GM12874 (cell line): Measurements from ENCODE around the gene PLA2R1.

Experiments
- TF ChIP-seq, protein P1 (sequence below): IDR thresholded peaks from 2 replicates; pipeline ENCODE4 v1.5.1; 2011; ENCODE audit warnings: low read depth, mild to moderate bottlenecking, control low read depth, low read length, moderate library complexity; ENCODE audit not compliant: insufficient read depth

Gene PLA2R1

DNA sequence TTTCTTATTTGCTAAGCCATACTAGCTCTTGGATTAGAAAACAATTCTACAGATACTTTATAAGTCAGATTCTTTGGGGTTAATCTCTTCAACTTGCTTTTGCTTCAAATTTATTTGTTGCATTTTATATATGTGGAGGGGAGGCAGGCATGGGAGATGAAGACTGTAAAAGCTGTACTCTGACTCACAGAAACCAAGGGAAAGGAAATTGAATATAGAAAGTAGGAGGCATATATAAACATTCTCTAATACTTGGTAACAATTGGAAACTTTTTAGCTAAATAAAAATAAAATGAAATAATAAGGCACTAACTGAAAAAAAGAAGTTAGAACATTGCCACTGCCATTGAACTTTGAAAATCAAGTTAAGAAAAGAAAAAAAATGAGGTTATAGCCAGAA lies 21.3 kb downstream of the PLA2R1 start:
- TF ChIP-seq, protein P1, sequence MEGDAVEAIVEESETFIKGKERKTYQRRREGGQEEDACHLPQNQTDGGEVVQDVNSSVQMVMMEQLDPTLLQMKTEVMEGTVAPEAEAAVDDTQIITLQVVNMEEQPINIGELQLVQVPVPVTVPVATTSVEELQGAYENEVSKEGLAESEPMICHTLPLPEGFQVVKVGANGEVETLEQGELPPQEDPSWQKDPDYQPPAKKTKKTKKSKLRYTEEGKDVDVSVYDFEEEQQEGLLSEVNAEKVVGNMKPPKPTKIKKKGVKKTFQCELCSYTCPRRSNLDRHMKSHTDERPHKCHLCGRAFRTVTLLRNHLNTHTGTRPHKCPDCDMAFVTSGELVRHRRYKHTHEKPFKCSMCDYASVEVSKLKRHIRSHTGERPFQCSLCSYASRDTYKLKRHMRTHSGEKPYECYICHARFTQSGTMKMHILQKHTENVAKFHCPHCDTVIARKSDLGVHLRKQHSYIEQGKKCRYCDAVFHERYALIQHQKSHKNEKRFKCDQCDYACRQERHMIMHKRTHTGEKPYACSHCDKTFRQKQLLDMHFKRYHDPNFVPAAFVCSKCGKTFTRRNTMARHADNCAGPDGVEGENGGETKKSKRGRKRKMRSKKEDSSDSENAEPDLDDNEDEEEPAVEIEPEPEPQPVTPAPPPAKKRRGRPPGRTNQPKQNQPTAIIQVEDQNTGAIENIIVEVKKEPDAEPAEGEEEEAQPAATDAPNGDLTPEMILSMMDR = no peak

DNA sequence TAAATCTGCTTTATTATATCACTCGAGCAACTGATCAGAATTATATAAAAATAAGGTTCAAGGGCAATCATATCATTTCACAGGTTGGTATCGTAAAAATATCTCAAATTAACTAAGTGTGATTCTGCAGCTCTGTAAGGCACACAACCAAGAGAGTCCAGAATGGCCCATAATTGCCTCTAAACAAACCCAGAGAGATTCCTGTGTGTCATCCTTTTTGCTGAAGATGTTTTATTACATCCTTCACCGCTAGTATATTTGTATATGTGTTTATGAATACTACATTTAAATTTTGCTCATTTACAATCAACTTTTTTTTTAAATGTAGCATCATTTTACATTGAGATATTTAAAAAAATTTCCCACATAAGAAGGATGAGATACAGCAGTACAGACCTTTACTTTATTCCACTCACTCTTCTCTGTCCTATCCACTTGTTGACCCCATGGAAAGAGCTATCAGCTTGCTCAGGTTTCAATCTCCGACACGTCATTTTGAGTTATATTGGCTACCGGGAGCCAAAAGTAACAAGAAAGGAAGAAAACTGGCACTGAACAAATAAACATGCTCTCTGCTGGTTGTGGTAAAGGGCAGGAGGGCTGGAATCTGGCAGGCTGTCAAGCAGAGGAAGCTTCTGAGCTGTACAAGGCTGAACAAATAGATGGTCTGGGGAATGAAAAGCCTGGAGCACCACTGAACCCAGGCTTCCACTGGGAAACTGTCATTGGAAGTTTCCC lies 23.1 kb downstream of the PLA2R1 start:
- TF ChIP-seq, protein P1 = no peak

DNA sequence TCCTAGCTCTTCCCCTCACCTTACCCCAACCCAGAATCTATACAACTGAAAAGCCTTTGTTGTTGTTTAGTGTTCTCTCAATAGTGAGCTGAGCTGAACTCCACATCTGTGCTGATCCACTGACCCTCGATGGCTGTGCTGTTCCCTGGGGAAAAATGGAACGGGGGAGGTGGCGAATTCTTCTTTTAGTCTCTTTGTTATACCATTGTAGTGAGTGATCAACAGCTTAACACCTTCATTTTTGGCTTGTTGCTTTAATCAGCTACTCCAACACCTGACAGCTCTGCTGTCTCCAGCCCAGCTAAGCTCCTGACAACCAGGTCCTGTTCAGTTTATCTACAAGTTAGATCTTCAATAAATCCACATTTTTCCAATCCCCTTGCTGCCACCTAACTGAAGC lies 25.7 kb downstream of the PLA2R1 start:
- TF ChIP-seq, protein P1 = no peak

DNA sequence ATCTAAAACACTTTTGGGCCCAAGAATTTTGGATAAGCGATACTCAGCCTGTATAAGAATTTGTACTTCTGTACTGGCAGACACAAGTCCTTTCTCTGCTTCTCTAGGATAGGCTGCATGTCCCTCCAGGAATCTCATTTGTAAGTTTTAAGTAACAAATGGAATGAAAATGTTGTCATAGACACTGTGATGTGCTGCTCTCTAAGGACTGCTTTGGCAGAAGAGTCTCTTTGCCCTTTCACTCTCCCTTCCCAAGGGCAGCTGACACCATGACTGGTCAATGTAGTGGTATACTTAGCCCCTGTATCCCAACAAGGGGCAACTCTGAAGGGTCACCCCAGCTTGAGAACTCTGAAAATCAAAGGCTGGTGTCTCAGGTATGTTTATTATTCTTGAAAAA lies 27.3 kb downstream of the PLA2R1 start:
- TF ChIP-seq, protein P1 = no peak

DNA sequence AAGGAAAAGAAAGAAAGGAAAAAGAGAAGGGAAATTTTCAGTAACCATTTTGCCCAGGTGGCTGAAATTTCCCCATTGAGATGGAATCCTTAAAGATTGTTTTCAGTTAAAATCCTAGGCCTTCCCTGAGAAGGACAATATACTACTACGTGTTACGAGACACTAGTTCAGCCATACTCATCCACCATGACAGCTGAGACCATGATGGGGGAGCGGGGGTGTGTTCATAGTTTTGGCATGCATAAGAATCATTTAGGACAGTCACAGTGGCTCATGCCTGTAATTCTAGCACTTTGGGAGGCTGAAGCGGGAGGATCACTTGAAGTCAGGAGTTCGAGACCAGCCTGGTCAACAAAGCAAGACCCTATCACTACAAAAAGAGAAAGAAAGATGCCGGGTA lies 28.0 kb downstream of the PLA2R1 start:
- TF ChIP-seq, protein P1 = no peak

DNA sequence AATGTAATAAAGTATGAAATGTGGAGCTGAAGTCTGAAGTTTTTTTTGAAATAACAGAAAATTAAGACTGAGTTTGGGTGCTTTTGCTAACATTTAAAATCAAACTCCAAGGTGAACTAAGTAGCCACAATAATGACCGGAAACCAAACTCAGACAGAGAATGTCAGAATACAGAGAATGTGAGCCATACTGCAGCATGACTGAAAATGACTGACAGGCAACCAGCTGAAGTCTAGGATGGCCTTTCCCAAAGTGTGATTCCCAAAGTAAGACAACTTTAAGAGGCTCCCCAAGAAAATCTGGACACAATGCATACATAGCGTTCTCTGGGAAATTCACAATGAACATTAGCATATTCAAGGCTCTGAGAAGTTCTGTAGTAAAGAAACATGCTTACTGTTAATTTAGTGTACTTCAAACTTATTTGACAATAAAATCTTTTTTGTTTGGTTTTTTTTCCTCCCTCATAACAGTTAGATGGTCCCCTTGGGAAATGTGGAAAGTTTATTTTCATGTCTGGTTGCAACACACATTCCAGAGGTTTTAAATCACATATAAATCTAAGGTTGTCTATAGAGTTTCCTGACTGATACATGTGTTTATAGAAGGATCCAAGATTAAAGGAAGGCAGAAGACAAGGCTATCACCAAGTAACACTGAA lies 28.6 kb downstream of the PLA2R1 start:
- TF ChIP-seq, protein P1 = no peak

DNA sequence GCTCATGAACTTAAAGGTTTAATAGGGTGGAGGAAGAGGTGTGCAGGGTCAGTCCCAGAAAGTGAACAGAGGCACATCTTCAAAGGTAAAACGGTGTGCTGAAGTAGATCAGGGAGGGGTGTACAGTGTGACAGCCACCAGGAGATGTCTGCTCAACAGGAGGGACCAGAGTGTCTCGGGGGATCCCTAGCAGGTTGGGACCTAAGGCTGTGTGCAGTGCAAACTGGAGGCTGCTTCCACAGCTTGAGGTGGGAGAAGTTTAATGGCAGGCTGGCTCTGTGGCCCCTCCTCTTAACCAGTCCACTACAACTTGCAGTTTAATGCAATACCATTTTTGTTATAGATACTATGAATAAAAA lies 33.2 kb downstream of the PLA2R1 start:
- TF ChIP-seq, protein P1 = no peak
